Measurements from ENCODE around the gene DCAF5. TPM values are rescaled to one million over a fixed set of nuclear protein-coding genes. Genes with fewer than 3 reads are reported as not detected.

DCAF5 gene
- total RNA-seq, 1 experiment from 2014 or later: 23.5 TPM

- intact Hi-C loops (cut with micrococcal nuclease; ENCODE audit: unreplicated experiment): no loop called here
- TF ChIP-seq CTCF (IDR thresholded peaks at IDR 0.05; ENCODE audit: unreplicated experiment): no peak
- CTCF ChIA-PET: no interaction called here
- Mint-ChIP-seq H3K4me1 (ENCODE audit: low read depth, unreplicated experiment) (peaks cover 17% of the 10 kb centered on the region), H3K27me3 (ENCODE audit: unreplicated experiment) (no peaks in the 10 kb centered on the region), H3K36me3 (ENCODE audit: insufficient read depth, unreplicated experiment) (no peaks in the 10 kb centered on the region), H3K4me3 (ENCODE audit: low read depth, unreplicated experiment) (no peak overlapping the region), H3K27ac (ENCODE audit: unreplicated experiment) (no peak overlapping the region), H3K9me3 (ENCODE audit: low read depth, unreplicated experiment) (no peaks in the 10 kb centered on the region)
- peak; percentile 53 for DNase-seq
- no TSS peak for BruUV-seq (replicated peaks)
Measured at GRCh38 chr14:69048456-69048855, 104.5 kb downstream of the DCAF5 start.

GRCh38 chr14:69047255-69047654 lies 105.7 kb downstream of the DCAF5 start:
- BruUV-seq (replicated peaks): no TSS peak
- DNase-seq: no peak
- no peak for TF ChIP-seq CTCF (IDR thresholded peaks at IDR 0.05; ENCODE audit: unreplicated experiment)
- H3K27me3 Mint-ChIP-seq (ENCODE audit: unreplicated experiment): no peaks in the 10 kb centered on the region
- H3K4me1 Mint-ChIP-seq (ENCODE audit: low read depth, unreplicated experiment): peaks cover 17% of the 10 kb centered on the region
- no peak overlapping the region for H3K4me3 Mint-ChIP-seq (ENCODE audit: low read depth, unreplicated experiment)
- no peaks in the 10 kb centered on the region for H3K9me3 Mint-ChIP-seq (ENCODE audit: low read depth, unreplicated experiment)
- H3K36me3 Mint-ChIP-seq (ENCODE audit: insufficient read depth, unreplicated experiment): no peaks in the 10 kb centered on the region
- no peak overlapping the region for H3K27ac Mint-ChIP-seq (ENCODE audit: unreplicated experiment)
- intact Hi-C loops (cut with micrococcal nuclease; ENCODE audit: unreplicated experiment): no loop called here
- CTCF ChIA-PET: no interaction called here

GRCh38 chr14:69046476-69046860 lies 106.5 kb downstream of the DCAF5 start:
- intact Hi-C loops (cut with micrococcal nuclease; ENCODE audit: unreplicated experiment): no loop called here
- Mint-ChIP-seq H3K4me1 (ENCODE audit: low read depth, unreplicated experiment) (peaks cover 17% of the 10 kb centered on the region), H3K36me3 (ENCODE audit: insufficient read depth, unreplicated experiment) (no peaks in the 10 kb centered on the region), H3K4me3 (ENCODE audit: low read depth, unreplicated experiment) (no peak overlapping the region), H3K27me3 (ENCODE audit: unreplicated experiment) (no peaks in the 10 kb centered on the region), H3K9me3 (ENCODE audit: low read depth, unreplicated experiment) (no peaks in the 10 kb centered on the region), H3K27ac (ENCODE audit: unreplicated experiment) (no peak overlapping the region)
- BruUV-seq (replicated peaks): no TSS peak
- no peak for TF ChIP-seq CTCF (IDR thresholded peaks at IDR 0.05; ENCODE audit: unreplicated experiment)
- CTCF ChIA-PET: no interaction called here
- no peak for DNase-seq

GRCh38 chr14:69045857-69046475 lies 107.0 kb downstream of the DCAF5 start:
- CTCF ChIA-PET: no interaction called here
- Mint-ChIP-seq H3K27ac (ENCODE audit: unreplicated experiment) (no peak overlapping the region), H3K4me1 (ENCODE audit: low read depth, unreplicated experiment) (peaks cover 15% of the 10 kb centered on the region), H3K27me3 (ENCODE audit: unreplicated experiment) (no peaks in the 10 kb centered on the region), H3K9me3 (ENCODE audit: low read depth, unreplicated experiment) (no peaks in the 10 kb centered on the region), H3K36me3 (ENCODE audit: insufficient read depth, unreplicated experiment) (no peaks in the 10 kb centered on the region), H3K4me3 (ENCODE audit: low read depth, unreplicated experiment) (no peak overlapping the region)
- BruUV-seq (replicated peaks): no TSS peak
- intact Hi-C loops (cut with micrococcal nuclease; ENCODE audit: unreplicated experiment): no loop called here
- TF ChIP-seq CTCF (IDR thresholded peaks at IDR 0.05; ENCODE audit: unreplicated experiment): no peak
- DNase-seq: no peak

All from Calu3 (cell line).